D341Med (cell line): ENCODE results near the gene PECR.
"Not testable (repeated sequence)": the region's sequence is repeated elsewhere in the genome, so short reads cannot be mapped to it uniquely, and the experiment has no call there.

Source experiments
- DNase-seq: peaks from one replicate; pipeline ENCODE4 v3.0.0; 2012; ENCODE audit warnings: low spot score

PECR gene

GRCh38 chr2:216029416-216030129 lies 52.0 kb downstream of the PECR start:
- DNase-seq, result no peak

GRCh38 chr2:216024779-216025336 lies 56.8 kb downstream of the PECR start:
- no peak for DNase-seq

DNA sequence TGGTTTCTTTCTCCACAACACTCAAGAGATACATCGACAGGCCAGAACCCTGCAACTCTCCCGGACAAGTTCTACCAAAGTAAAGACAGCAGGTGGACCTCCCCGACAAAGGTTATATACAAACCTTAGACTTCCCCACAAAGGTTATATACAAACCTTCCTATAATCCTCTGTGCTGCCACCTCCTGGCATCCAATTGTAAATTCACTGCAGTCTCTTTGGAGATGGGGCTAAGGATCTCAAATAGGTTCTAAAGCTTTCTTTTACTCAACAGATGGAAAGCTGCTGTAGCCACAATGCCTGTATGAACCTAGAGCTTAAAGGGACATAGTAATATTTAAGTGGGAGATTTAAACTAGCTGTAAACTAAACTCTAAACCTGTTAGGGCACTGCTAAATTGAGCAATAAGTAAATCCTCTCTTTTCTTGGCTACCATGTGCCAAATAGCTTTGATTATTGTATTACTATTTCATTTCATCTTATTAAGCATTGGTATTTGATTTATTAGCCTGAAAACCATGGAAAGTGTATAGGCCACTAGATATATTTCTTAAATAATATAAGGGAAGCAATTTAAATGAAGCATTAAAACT lies 58.5 kb downstream of the PECR start:
- DNase-seq, result peak; percentile 60

DNA sequence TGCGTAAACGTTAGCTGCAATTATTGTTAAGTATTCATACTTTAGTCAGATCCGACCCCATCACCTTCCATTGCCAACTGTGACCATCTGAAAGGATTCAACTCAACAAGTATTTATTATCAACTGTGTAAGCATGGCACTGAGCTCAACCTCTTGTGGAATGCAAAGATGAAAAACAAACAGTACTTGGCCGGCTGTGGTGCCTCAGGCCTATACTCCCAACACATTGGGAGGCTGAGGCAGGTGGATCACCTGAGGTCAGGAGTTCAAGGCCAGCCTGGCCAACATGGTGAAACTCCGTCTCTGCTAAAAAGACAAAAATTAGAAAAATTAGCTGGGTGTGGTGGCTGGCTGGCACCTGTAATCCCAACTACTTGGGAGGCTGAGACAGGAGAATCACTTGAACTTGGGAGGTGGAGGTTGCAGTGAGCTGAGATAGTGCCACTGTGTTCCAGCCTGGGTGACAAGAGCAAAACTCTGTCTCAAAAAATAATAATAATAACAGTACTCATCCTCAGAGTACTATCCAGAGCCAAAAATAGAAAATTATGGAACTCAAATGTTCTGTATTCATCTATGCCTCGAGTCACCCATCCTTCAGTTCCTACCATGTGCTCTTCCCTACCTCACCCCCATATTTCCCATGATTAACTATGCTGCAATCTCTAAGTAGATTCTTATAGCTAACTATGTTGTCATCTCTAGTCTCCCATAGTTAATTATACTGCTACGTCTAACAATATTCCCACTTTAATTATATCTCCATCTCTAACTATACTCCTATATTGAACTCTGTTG lies 59.6 kb downstream of the PECR start:
- DNase-seq, result no peak

DNA sequence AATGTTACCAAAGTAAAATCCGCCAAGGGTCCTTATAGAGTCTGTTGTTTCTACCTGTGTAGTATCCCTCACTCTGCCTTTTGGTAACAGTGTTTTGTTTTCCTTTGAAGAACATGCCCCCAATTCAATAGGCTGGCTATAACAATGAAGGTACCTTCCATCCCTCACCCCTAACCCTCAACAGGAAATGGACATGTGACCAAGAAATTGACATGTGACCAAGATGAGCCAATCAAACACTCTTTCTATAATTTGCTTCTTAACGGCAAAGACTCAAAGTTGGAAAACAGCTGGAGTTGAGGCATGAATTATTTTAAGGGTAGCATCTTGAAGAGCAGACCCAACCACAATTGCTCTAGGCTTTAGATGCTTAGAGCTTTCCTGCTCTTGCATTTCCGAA lies 62.9 kb downstream of the PECR start:
- no peak for DNase-seq

DNA sequence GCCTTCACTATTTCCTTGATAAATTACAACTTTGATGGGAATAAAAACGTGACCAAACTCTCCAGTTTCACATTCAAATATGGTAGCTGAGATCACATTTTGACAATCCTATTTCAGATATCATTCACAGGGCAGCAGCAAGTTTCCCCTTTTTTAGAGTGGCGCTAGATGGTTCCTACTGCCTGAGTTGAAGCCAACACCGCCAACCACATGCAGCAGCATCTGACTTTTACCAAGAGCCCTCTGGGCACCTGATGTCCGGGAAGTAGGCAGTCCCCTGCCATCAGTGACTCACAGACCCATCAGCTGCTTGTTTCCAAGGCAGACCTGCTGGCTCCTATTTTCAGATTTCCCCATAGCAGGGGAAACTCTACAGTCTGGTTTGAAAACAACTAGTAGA lies 64.2 kb downstream of the PECR start:
- no peak for DNase-seq

DNA sequence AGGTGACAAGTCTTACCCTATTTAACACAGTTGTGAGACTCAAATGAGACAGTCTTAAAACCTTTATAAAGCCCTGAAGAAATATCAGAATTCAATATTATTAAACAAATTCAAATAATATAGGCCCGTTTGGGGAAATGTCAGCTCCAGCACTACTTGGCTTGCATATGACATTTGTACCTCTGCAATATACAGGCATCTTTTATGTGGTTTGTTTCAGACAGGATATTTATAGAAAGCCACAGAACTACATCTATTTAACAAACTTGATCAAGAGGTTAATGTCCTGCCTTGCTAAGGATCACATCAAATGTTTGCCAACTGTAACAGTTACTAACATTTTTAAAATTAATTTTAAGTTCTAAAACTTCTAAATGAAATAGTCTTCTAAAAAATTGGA lies 65.0 kb downstream of the PECR start:
- no peak for DNase-seq

DNA sequence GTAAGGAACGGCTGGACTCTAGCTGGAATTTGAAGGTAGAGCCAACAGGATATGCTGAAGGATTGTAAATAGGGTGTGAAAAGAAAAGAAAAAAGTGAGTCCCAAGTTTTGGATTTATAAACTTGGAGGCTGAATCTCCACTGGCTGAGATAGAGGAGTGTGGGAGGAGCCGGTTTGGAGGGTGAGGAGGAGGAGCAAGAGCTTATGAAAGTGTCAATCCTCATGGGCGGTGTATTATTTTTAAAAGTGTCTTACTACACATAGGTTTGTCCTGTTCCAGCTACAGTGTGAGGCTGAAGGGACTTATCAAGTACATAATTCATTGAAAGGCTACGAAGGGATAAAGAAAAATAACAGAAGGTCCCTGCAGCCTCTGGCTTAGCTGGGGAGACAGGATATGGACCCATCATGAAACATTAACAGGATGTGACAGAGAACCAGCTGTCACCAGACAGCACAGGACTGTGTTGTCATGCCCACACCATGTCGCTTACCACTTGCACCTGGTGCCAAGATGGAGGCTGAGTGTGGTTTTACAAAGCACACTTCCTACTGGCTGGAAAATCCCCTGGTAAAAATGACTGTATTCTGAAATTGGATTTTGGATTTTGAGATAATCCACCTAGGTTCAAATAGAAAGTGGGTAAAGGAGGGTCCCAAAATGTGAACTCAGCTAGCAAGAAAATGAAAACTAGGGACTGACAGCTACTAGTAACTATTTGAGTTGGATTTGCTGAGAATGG lies 65.7 kb downstream of the PECR start:
- DNase-seq, result no peak

DNA sequence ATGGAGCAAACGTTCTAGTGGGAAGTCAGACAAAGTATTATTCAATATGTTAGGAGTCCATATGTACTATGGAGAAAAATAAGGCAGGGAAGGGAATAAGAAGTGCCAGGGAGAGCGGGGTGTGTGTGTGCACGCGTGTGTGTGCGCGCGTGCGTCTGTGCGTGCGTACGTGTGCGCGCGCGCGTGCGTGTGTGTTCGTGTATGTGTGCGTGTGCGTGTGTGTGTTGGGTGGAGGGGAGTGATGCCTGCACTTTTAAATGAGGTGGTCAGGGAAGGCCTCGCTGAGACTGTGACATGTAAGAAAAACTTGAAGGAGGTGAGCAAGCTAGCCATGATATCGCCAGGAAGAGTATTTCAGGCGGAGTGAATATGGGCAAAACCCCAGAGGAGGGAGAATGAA lies 66.6 kb downstream of the PECR start:
- no peak for DNase-seq

- no peak for DNase-seq
Measured at GRCh38 chr2:216014006-216014405, 67.6 kb downstream of the PECR start.

DNA sequence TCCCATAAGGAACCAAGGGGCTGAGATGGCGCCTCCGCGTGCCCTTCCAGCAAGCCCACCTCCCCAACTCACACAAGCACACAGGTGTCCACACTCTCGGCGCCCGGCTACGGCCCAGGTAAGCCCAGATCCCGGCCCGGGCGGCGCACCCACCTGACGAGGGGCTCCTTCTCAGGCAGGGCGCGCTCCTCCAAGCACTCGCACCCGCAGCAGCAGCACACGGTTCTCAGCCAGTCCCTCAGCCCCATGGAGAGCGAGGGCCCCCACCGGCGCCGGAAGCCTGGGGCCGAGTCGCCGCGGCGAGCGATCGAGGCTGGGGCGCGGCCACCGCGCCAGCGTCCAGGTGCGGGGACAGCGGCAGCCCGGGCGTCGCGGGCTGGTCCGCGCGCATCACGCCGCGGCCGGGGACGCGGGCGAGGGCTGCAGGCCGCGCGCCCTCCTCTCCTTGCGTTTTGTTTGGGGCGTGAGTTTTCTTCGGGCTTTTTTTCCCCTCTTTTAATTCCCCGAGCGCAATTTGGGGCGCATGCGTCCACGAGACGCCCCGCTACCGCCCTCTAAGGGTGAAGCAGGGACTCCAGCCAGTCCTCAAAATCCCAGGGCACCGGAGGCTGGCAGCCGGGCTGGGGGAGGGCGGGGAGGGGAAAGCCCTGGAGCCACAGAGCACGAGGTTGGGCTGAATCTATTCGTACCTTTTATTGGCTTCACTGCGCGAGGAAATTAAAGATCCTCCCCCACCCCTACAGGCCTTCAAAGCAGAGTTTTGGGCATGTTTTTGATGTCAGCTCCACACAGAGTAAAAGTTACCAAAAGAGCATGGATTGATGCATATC lies 68.3 kb downstream of the PECR start, which contains the start of gene MREG:
Gene MREG (minus strand): TSS at position 472 of the 830 bp plus-strand sequence. CDS start 224 bp downstream, at position 248.
- DNase-seq, result peak; percentile 94

DNA sequence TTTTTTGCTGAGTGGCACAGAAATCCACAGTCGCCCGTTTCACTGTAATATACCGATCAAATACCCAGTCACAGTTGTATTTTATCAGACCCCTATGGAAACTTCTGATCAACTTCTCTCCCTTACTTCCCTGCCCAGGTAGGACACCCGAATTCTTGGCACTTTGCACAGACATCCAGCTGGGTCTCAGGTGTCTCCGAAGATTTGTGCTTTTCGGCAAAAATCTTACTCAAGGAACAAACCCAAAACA lies 68.9 kb downstream of the PECR start:
- no peak for DNase-seq

- DNase-seq, result no peak
Measured at GRCh38 chr2:216012133-216012829, 69.3 kb downstream of the PECR start.

DNA sequence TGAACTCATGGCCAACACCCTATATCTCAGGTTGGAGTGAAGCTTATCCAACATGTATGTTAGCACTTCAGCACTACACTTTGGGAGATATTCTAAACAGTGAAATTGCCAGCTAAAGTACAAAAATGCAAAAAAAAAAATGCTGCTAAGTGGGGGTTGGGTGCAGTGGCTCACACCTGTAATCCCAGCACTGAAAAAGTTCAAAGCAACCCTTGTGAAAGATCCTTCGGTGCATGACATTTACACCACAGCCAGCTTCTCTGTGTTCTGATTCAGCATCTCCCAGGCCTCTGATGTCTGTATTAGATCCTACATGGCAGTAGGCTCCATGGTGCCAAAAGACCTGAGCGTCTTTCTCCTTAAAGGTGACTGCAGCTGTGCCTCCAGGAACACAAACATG lies 72.4 kb downstream of the PECR start:
- not testable (repeated sequence) for DNase-seq

- no peak for DNase-seq
Measured at GRCh38 chr2:216008387-216008786, 73.2 kb downstream of the PECR start.

DNA sequence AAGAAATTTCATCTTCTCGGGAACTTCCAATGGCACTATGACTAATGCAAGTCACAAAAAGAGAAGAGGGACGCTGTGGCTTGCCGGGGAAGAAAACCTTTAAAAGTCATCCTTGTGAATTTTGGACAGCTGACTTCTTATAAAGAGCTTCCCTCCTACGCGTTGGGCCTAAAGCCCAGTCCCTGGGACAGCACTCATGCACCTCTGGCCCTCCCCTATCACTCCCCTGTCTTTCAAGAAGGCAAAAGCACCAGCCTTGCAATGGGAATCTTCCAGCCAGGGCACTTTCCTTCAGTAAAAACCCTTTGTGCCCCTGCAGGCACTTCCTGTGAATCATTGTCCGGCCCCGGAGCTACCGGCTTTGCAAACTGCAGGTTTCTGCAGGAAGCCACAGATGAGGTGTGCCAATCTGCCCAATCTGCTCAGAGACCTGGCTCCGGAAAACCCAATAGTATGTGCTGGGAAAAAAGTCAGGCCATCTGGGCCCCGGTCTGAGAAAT lies 75.4 kb downstream of the PECR start:
- DNase-seq, result no peak

DNA sequence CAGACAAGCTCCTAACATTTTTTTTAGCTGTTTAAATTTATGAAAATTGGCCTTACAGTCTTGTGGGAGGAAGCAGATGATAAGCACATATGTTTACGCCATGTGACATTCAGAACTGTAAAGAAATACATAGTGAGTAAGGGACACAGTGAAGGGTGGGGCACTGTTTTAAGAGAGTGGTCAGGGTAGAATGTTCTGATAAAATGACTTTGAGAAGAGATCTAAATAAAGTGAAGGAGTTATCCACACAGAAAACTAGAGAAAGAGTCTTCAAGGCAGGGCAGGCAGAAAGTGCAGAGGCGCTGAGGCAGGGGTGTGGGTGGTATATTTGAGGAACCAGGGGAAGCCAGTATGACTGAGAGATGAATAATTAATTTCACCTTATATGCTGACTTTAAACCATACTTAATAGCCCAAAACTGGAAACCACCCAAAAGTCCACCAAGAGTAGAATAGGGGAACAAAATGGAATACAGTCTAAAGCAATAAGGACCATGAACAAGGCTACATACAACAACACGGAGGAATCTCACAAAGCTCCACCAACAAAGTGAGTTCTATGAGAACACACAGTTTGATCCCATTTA lies 76.8 kb downstream of the PECR start:
- no peak for DNase-seq

DNA sequence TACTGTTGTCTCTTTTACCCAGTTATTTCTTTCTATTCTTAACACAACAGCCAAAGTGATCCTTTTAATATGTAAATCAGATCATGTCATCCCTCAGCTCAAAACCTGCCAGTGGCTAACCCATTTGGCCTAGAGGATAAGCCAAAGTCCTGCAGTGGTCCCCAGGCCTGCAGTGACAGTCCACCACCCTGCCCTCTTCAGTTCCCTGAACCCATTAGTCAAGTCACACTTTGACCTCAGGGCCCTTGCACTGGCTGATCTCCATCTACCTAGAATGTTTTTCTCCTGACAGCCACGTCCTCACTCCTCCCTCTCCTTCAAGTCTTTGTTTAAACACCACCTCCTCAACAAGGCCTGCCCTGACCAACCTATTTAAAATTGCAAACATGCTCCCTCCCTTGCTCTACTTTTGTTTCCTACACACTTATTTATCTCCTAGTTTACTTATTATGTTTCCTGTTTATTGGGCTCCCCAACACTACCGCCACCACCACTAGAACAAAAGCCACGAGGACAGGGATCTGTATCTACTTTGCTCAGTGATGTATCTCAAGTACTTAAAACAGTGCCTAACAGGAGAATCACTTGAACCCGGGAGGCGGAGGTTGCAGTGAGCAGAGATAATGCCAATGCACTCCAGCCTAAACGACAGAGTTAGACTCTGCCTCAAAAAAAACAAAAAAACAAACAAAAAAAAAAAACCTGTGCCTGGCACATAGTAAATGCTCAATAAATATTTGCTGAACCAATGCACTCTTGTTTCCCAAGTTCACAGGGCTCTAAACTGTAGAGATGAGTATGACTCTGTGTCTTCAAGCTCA lies 77.5 kb downstream of the PECR start:
- DNase-seq, result no peak

DNA sequence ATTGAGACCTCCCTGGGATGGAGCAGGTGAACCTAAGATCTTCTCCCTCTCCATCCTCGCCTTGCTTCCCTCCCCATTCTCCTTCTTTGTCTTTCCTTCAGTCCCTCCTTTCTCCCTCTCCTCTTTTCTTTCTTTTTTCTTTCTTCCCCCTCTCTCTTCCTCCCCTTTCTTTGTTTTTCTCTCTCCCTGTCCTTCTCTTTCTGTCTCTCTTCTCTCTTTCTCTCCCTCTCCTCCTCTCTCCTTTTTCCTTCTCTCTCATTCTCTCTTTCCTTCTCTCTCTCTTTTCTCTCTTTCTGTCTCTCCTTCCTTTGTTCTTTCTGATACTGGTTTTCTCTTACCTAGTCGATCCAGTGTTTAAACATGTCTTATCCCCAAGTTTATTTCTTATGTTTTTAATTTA lies 78.9 kb downstream of the PECR start:
- DNase-seq, result no peak
